SKM-1 treated with dmso at 0.1 percent for 144 hours (cell line): ENCODE measurements around the gene MAP2K6.

Experiments
- DNase-seq: peaks from one replicate; lab custom pipeline; 2025; ENCODE audit not compliant: unreplicated experiment; lab: John Stamatoyannopoulos, UW

MAP2K6 gene

GRCh38 chr17:69528035-69528434, 113.5 kb downstream of the MAP2K6 start:
- no peak for DNase-seq

GRCh38 chr17:69533481-69534234, 119.2 kb downstream of the MAP2K6 start:
- no peak for DNase-seq

GRCh38 chr17:69534235-69534621, 119.7 kb downstream of the MAP2K6 start:
- no peak for DNase-seq

GRCh38 chr17:69535016-69535570, 120.6 kb downstream of the MAP2K6 start:
- DNase-seq = no peak

GRCh38 chr17:69538795-69539194, 124.3 kb downstream of the MAP2K6 start:
- no peak for DNase-seq

- DNase-seq = no peak
These were observed 124.8 kb downstream of the MAP2K6 start for GRCh38 chr17:69539274-69539673.

GRCh38 chr17:69539781-69540319, 125.4 kb downstream of the MAP2K6 start:
- no peak for DNase-seq

- DNase-seq = no peak
These were observed 125.9 kb downstream of the MAP2K6 start for GRCh38 chr17:69540356-69540755.

- no peak for DNase-seq
These were observed 132.7 kb downstream of the MAP2K6 start for GRCh38 chr17:69547230-69547629.

GRCh38 chr17:69547947-69548346, 133.4 kb downstream of the MAP2K6 start:
- DNase-seq = no peak

GRCh38 chr17:69551212-69552010, 136.9 kb downstream of the MAP2K6 start:
- no peak for DNase-seq

- no peak for DNase-seq
These were observed 138.6 kb downstream of the MAP2K6 start for GRCh38 chr17:69552986-69553667.

GRCh38 chr17:69555056-69555455, 140.6 kb downstream of the MAP2K6 start:
- DNase-seq = no peak

GRCh38 chr17:69557339-69557738, 142.8 kb downstream of the MAP2K6 start:
- no peak for DNase-seq

GRCh38 chr17:69558796-69559195, 144.3 kb downstream of the MAP2K6 start:
- DNase-seq = no peak

- no peak for DNase-seq
These were observed 146.5 kb downstream of the MAP2K6 start for GRCh38 chr17:69560987-69561441.

GRCh38 chr17:69561462-69561861, 147.0 kb downstream of the MAP2K6 start:
- no peak for DNase-seq

- DNase-seq = no peak
These were observed 150.9 kb downstream of the MAP2K6 start for GRCh38 chr17:69565447-69565846.

GRCh38 chr17:69567130-69567529, 152.6 kb downstream of the MAP2K6 start:
- DNase-seq = no peak

GRCh38 chr17:69572747-69573146, 158.2 kb downstream of the MAP2K6 start:
- DNase-seq = no peak

GRCh38 chr17:69573396-69573795, 158.9 kb downstream of the MAP2K6 start:
- no peak for DNase-seq
